AG09309 (cell line): Measurements from ENCODE around the gene AIMP2.
"Not testable (repeated sequence)": the region's sequence is repeated elsewhere in the genome, so short reads cannot be mapped to it uniquely, and the experiment has no call there.

Source experiments
- DNase-seq: peaks from one replicate; pipeline ENCODE4 v3.0.0-alpha.2; 2010; ENCODE audit warnings: low read depth
- H3K4me3 ChIP-seq: 2 replicates; pipeline ENCODE4 v1.5.1; 2011; ENCODE audit warnings: mild to moderate bottlenecking, low read depth, low read length, moderate library complexity; ENCODE audit not compliant: control insufficient read depth
- CTCF ChIP-seq: IDR thresholded peaks from 2 replicates; pipeline ENCODE4 v1.5.1; 2011; ENCODE audit warnings: mild to moderate bottlenecking, low read depth, low read length, inconsistent platforms; ENCODE audit not compliant: insufficient read depth, control insufficient read depth; ENCODE audit errors: missing control alignments

The AIMP2 gene

DNA sequence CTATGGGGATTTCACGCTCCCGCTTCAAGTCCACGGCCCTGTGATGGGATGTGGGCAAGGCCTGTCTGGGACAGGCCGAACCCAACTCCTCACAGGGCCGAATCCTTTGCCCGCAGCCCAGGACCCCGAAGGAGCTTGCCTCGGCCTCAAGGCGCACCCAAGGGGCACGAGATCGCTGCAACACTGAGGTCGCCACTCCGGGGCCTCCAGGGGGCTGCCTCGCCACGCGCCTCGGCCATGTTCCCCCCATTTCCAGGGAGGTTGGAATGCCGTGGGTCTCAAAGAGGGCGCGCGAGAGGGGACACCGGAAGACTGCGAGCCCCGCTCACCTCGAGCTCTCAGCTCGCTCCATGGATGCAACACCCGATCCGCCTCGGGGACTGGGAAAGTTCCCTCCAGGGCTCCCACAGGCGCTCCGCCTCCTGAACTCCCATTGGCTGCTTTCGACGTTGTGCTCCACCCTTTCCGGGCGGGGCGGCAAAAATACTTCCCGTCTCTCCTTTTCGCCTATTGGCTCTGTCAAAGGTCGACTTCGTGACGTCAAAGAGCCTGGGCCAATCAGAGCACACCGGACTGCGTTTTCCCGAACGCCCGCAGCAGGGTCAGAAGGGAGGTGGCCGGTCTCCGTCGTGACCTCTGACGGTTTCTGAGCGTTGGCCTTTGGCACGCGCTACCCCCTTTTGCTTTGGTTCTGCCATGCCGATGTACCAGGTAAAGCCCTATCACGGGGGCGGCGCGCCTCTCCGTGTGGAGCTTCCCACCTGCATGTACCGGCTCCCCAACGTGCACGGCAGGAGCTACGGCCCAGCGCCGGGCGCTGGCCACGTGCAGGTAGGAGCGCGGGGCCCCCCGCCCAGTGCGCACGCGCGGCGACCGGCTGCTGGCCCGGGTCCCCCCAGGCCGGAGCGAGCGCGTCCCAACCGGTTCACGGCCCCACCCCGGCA, at the start of gene AIMP2, which contains the start of gene PMS2:
TSS of gene AIMP2 (plus strand) at position 605 of the 944 bp plus-strand sequence. CDS start at position 697, 92 bp downstream.
TSS of gene PMS2 (minus strand) at position 382 of the 944 bp plus-strand sequence. CDS start at position 352, 30 bp downstream.
- TF ChIP-seq CTCF: no peak
- H3K4me3 ChIP-seq: peak within 1 kb of the TSS; percentile 83
- DNase-seq: peak; percentile 90

- not testable (repeated sequence) for H3K4me3 ChIP-seq, DNase-seq
Observed at GRCh38 chr7:5963205-5963604, 45.9 kb upstream of the AIMP2 start.

DNA sequence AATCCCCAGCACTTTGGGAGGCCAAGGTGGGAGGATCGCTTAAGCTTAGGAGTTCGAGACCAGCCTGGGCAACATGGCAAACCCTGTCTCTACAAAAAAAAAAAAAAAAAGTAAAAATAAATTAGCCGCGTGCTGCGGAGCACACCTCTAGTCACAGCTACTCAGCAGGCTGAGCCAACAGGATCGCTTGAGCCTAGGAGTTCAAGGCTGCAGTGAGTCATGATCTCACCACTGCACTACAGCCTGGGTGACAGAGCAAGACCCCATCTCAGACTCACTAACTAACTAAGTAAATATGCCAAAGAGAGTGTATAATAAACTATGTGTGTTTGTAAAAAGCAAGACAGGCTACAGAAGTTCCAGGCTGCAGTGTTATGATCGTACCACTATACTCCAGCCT, 45.3 kb upstream of the AIMP2 start:
- H3K4me3 ChIP-seq, DNase-seq: not testable (repeated sequence)

- not testable (repeated sequence) for DNase-seq, H3K4me3 ChIP-seq
Observed at GRCh38 chr7:5970347-5970911, 38.6 kb upstream of the AIMP2 start, which contains the start of gene RSPH10B. Gene RSPH10B (minus strand): TSS chr7:5970689. CDS start chr7:5967116, 3,573 bp downstream.

GRCh38 chr7:5973580-5973979, 35.5 kb upstream of the AIMP2 start:
- DNase-seq, H3K4me3 ChIP-seq: not testable (repeated sequence)

DNA sequence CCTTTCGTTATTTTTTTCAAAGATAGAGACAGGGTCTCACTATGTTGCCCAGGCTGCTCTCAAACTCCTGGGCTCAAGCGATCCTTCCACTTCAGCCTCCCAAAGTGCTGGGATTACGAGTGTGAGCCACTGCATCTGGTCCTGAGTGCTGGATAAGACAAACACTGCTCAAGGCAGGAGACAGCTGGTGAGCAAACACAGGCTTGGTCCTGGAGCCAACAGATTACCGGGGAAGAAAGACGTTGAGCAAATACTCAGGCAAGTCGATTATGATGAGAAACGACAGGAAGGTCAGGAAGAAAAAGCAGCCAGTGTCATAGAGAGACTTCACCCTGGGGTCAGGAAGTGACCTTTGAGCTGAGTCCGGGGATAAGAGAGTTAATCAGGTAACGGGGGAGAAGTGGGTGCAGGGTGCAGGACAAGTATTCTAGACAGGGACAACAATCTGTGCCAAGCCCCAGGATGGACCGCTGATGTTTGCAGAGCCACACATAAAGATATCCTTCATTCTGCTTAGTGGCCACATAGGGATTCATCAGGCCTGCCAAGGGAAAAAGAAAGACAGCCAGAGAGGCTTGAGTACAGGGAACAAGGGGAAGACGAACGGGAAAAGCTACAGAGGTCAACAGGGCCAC, 29.3 kb upstream of the AIMP2 start:
- not testable (repeated sequence) for DNase-seq, H3K4me3 ChIP-seq

GRCh38 chr7:5987061-5987460, 22.0 kb upstream of the AIMP2 start:
- not testable (repeated sequence) for DNase-seq, H3K4me3 ChIP-seq

GRCh38 chr7:5997210-5997808, 11.8 kb upstream of the AIMP2 start:
- peak; percentile 70 for TF ChIP-seq CTCF
- DNase-seq: no peak
- no peak overlapping the region for H3K4me3 ChIP-seq

- no peak for TF ChIP-seq CTCF
- no peak for DNase-seq
- H3K4me3 ChIP-seq: no peak overlapping the region
Observed at GRCh38 chr7:6007386-6007785, 1.7 kb upstream of the AIMP2 start.

DNA sequence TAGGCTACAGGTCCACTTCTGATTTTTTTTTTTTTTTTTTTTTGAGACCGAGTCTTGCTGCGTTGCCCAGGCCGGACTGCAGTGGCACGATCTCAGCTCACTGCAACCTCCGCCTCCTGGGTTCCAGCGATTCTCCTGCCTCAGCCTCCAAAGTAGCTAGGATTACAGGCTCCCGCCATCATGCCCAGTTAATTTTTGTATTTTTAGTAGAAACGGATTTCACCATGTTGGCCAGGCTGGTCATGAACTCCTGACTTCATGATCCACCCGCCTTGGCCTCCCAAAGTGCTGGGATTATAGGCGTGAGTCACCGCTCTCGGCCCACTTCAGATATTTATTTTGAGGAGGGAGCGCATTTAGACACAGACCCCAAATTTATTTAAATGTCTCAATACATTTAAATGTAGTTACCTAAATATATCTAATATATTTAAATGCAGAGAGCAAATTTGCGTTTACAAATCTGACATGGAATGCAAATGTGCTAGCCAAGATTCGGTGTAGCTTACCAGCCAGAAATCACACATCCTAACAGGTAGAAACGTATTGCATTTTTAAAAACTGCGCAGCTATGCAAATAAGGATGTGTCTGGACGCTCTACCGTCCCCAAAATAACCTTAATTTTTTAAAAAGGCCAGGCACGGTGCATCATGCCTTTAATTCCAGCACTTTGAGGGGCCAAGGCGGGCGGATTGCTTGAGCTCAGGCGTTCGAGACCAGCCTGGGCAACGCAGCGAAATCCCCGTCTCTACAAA, 1.1 kb upstream of the AIMP2 start:
- DNase-seq: not testable (repeated sequence)
- peak overlapping the region; percentile 83 for H3K4me3 ChIP-seq

DNA sequence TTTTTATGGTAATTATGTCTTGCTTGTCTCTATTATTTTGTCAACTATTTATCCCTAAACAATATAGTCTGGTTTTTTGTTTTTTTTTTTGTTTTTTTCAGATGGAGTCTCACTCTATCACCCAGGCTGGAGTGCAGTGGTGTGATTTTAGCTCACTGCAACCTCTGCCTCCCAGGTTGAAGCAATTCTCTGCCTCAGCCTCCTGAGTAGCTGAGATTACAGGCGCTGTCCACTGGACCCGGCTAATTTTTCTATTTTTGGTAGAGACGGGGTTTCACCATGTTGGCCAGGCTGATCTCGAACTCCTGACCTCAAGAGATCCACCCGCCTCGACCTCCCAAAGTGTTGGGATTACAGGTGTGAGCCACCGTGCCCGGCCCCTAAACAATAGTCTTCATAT, 1.3 kb downstream of the AIMP2 start:
- not testable (repeated sequence) for DNase-seq
- peak overlapping the region; percentile 83 for H3K4me3 ChIP-seq
